ENCODE data around the gene LRRC41. TPM values are rescaled to one million over a fixed set of nuclear protein-coding genes. Genes with fewer than 3 reads are reported as not detected.
"Not testable (repeated sequence)": the region's sequence is repeated elsewhere in the genome, so short reads cannot be mapped to it uniquely, and the experiment has no call there.

Gene LRRC41
- total RNA-seq, 2 donors from 2014 or later = 29.2 to 38.2 TPM

- H3K36me3 Mint-ChIP-seq; ATAC-seq; DNase-seq (ENCODE audit: low spot score in 2 of 2); H3K9me3 Mint-ChIP-seq; H3K27ac Mint-ChIP-seq: not testable (repeated sequence)
Measured at GRCh38 chr1:46241733-46242132, 61.7 kb downstream of the LRRC41 start.

- peak in 1 of 2 donors; percentile 18 for ATAC-seq
- not testable (repeated sequence) for H3K36me3 Mint-ChIP-seq; H3K9me3 Mint-ChIP-seq; H3K27ac Mint-ChIP-seq; DNase-seq (ENCODE audit: low spot score in 2 of 2)
Measured at GRCh38 chr1:46238865-46239264, 64.6 kb downstream of the LRRC41 start.

- no peak overlapping the region for H3K27ac Mint-ChIP-seq
- peaks cover 0 to 6% of the 10 kb centered on the region in 2 donors for H3K9me3 Mint-ChIP-seq
- H3K36me3 Mint-ChIP-seq = peaks cover 0 to 5% of the 10 kb centered on the region in 2 donors
- DNase-seq (ENCODE audit: low spot score in 2 of 2) = no peak
- ATAC-seq = no peak
Measured at GRCh38 chr1:46236882-46237281, 66.5 kb downstream of the LRRC41 start.

- not testable (repeated sequence) for H3K9me3 Mint-ChIP-seq; H3K27ac Mint-ChIP-seq; ATAC-seq; DNase-seq (ENCODE audit: low spot score in 2 of 2); H3K36me3 Mint-ChIP-seq
Measured at GRCh38 chr1:46231231-46231630, 72.2 kb downstream of the LRRC41 start.

Other genes with a start within 250 kb of the LRRC41 start
- gene PIK3R3, start 171.0 kb downstream of the LRRC41 start, total RNA-seq = 1 to 10 TPM in 1 of 2 donors, under 1 TPM in 1; 0.45 to 2.2 TPM
- not detected for gene TSPAN1, start 128.5 kb downstream of the LRRC41 start, total RNA-seq
- not detected for gene P3R3URF, start 127.1 kb downstream of the LRRC41 start, total RNA-seq
- 10 to 100 TPM; 29.0 to 50.7 TPM for gene POMGNT1, start 105.2 kb downstream of the LRRC41 start, total RNA-seq
- gene LURAP1, start 100.3 kb downstream of the LRRC41 start, total RNA-seq = under 1 TPM in 1 of 2 donors, not detected in 1; 0.21 TPM
- gene RAD54L, start 55.9 kb downstream of the LRRC41 start, total RNA-seq = 100 to 1,000 TPM in 1 of 2 donors, 10 to 100 TPM in 1; 61.7 to 118 TPM
- gene UQCRH, start 82 bp upstream of the LRRC41 start, total RNA-seq = 100 to 1,000 TPM; 341 to 376 TPM
- 10 to 100 TPM; 28.2 to 30.2 TPM for gene NSUN4, start 37.2 kb upstream of the LRRC41 start, total RNA-seq
- 1 to 10 TPM; 5.5 to 5.7 TPM for gene FAAH, start 90.7 kb upstream of the LRRC41 start, total RNA-seq
- under 1 TPM; 0.09 to 0.54 TPM for gene DMBX1, start 186.2 kb upstream of the LRRC41 start, total RNA-seq
- gene KNCN, start 248.0 kb upstream of the LRRC41 start, total RNA-seq = not detected

All from activated naive CD4-positive, alpha-beta T cell treated with anti-CD3 and anti-CD28 coated beads, Interleukin-2, amount 50 U/mL, for 72 hours (primary cell).